HepG2 (cell line): ENCODE measurements around the gene PDE4D.

Source experiments
- ATF3 ChIP-seq: sonication (generic); formaldehyde crosslinking; IDR thresholded peaks from 2 replicates; pipeline ENCODE4 v1.4.0; 2020; ENCODE audit warnings: missing genetic modification reagents
- CTCF ChIP-seq: sonication (generic); formaldehyde crosslinking; IDR thresholded peaks from 2 replicates; pipeline ENCODE4 v1.5.0; 2020; ENCODE audit warnings: mild to moderate bottlenecking, missing genetic modification reagents, moderate library complexity
- MBD4 ChIP-seq: IDR thresholded peaks from 2 replicates; pipeline ENCODE4 v1.6.1; 2012; ENCODE audit warnings: low read length, inconsistent platforms, borderline replicate concordance
- NFIC ChIP-seq: IDR thresholded peaks from 2 replicates; pipeline ENCODE4 v1.6.1; 2012; ENCODE audit warnings: mild to moderate bottlenecking, low read length, inconsistent platforms
- ZBTB21 ChIP-seq: sonication (generic); formaldehyde crosslinking; IDR thresholded peaks from 2 replicates; pipeline ENCODE4 v1.4.0; 2020; ENCODE audit warnings: missing genetic modification reagents
- ZFP36 ChIP-seq: fragments of 150-350 bp; IDR thresholded peaks from 2 replicates; pipeline ENCODE4 v1.6.1; 2018; ENCODE audit warnings: borderline replicate concordance, low read length, low read depth; ENCODE audit not compliant: partially characterized antibody
- ZNF660 ChIP-seq: sonication (generic); formaldehyde crosslinking; IDR thresholded peaks from 2 replicates; pipeline ENCODE4 v1.5.1; 2020; ENCODE audit warnings: mild to moderate bottlenecking, low read depth, missing genetic modification reagents, borderline replicate concordance
- ZNF780A ChIP-seq: sonication (generic); formaldehyde crosslinking; IDR thresholded peaks from 2 replicates; pipeline ENCODE4 v1.8.0; 2022; ENCODE audit warnings: mild to moderate bottlenecking, missing genetic modification reagents, moderate library complexity

- TF ChIP-seq MBD4, result no peak
- TF ChIP-seq ZNF660 (CRISPR knock-in tag), result no peak
- TF ChIP-seq ZFP36, result no peak
- TF ChIP-seq NFIC, result no peak
- TF ChIP-seq ZBTB21 (CRISPR knock-in tag), result no peak
- TF ChIP-seq ZNF780A (CRISPR knock-in tag), result no peak
- no peak for TF ChIP-seq ATF3
- TF ChIP-seq CTCF, result no peak
Observed at GRCh38 chr5:59593439-59594007, 300.0 kb downstream of the PDE4D start.
